ENCODE results near the gene TRAPPC12.
"Not testable (repeated sequence)": the region's sequence is repeated elsewhere in the genome, so short reads cannot be mapped to it uniquely, and the experiment has no call there.

Gene TRAPPC12

DNA sequence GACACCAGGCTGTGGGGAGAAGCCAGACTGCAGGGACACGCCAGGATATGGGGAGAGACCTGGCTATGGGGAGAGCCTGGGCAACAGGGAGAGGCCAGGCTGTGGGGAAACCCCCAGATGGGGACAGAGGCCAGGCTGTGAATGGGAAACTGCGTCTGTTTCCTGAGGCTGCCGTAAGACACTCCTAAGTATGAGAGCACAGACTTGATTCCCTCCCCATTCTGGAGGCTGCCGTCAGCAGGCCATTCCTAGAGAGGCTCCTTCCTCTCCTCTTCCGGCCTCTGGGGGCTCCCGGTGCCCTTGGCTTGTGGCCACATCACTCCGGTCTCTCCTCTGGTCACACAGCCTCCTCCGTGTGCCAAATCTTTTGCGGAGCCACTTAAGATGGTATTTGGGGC, 107.5 kb downstream of the TRAPPC12 start:
- no peak for DNase-seq (ENCODE audit: low spot score)

GRCh38 chr2:3487432-3487831, 107.9 kb downstream of the TRAPPC12 start:
- DNase-seq (ENCODE audit: low spot score): no peak

DNA sequence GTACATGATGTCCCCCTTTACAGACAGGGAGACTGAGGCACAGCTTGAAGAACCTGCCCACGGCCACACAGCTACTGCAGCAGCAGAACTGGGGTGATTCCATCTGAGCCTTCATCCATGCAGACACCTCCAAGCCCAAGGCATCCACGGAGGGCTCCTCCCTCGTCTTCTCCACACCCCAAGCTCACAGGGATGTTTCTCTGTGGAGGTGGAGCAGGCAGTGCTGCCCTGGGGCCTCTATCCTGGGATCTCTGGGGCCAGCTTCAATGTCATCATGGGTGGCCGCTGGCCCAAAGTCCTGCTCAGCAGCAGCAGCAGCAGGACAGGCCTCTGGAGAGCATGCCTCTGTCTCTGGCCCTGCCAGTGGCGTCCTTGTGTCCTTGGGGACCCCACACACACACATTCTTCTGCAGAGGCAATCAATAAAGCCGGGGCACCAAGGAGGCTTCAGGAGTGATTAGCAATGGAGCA, 108.6 kb downstream of the TRAPPC12 start:
- DNase-seq (ENCODE audit: low spot score): no peak

DNA sequence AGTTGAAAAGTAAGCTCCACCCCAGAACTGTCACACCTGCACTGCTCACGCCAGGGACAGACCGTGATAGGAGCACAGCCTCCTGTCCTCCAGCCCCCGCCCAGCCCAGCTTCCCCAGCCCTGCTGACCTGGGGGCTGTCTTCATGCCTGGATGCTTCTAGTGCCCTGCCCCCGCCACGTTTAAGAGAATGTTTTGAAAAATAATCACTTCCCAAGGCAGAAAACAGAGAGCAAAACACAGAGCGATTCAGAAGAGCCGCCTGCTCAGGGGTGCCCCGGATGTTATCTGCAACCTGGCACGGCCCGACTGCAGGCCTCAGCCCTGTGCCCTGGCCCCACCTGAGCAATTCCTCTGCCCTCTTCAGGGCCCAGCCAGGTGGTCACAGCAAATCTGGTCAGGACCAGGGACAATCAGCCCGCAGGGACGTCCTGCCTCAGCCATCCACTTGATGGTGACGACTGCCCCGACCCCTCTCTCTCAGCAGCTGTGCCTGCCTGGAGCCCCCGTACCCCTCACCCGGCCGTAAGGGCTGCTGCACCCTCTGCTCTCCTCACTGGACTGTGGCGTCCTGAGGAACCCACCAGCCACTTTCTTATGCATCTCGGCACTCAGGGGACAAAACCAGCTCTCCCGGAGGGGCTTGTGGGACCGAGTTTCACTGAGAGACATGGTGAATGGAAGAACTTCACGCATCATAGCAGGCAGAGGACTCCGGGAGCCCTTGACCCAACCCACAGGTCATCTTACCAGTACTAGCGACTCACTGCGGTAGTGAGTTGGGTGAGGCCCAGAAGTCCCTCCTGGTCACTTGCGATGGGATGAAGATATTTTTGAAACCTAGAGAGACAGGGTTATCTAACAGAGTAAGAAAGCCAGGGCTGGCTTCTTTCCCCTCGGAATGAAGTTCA, 109.6 kb downstream of the TRAPPC12 start:
- DNase-seq (ENCODE audit: low spot score): no peak

DNA sequence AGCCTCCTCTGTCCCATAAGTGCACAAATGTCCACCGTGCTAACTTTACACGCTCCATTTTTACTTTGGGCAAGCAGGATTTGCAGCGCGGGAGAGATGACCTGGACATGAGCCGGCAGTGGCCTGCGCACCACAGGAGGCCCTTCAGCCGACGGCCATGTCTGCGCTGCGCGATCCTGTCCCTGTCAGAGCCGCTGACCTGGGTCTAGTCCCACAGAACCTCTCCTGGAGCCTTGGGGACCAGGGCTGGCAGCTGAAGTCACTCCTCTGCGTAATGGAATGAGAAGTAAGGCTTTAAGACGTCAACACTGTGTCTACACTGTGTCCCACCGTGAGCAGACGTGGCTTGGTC, 110.2 kb downstream of the TRAPPC12 start:
- no peak for DNase-seq (ENCODE audit: low spot score)

- no peak for DNase-seq (ENCODE audit: low spot score)
Measured at GRCh38 chr2:3490191-3491170, 111.0 kb downstream of the TRAPPC12 start.

- DNase-seq (ENCODE audit: low spot score): no peak
Measured at GRCh38 chr2:3491306-3491705, 111.8 kb downstream of the TRAPPC12 start.

DNA sequence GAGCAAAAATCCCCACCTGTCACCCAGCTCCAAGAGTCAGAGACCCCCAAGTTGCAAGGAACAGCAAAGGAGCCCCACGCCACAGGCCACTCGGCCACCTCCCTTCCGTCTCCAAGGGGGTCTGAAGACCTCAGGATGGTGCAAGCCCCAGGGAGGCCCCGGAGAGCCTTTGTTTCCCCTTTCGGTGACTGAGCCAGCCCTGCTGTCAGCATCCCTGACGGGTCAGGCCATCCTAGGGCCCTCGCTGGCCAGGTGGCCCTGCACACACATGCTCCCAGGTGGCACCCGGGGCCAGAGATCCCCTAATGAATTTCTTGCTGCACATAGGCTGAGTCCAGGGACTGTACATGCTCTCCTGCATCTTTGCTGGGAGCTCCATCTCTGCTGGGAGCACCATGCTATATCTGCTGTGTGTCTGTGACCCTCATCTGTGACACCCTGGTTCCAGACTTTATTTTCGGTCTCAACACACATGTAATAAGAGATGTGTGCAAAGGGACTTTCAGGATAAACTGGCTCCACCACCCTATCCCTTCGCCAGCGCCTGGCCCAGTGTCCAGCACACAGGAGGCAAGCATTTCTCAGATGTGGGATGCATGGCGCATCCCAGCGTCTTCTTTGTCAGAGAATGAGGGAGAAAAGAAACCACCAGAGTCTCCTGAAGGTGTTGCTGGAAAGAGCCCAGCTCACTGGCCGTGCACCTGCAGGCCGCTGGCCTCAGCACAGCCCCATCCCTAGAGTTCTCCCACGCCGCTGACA, 112.4 kb downstream of the TRAPPC12 start:
- no peak for DNase-seq (ENCODE audit: low spot score)

DNA sequence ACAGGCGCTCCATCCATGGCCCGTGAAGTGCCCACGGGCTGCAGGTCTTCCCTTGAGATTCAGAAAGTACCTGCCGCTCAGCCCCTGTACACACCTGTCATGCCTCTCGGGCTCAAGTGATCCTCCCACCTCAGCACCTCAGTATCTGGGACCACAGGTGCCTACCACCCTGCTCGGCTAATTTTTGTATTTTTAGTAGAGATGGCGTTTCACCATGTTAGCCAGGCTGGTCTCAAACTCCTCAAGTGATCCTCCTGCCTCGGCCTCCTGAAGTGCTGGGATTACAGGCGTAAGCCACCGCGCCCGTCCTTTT, 112.9 kb downstream of the TRAPPC12 start:
- not testable (repeated sequence) for DNase-seq (ENCODE audit: low spot score)

DNA sequence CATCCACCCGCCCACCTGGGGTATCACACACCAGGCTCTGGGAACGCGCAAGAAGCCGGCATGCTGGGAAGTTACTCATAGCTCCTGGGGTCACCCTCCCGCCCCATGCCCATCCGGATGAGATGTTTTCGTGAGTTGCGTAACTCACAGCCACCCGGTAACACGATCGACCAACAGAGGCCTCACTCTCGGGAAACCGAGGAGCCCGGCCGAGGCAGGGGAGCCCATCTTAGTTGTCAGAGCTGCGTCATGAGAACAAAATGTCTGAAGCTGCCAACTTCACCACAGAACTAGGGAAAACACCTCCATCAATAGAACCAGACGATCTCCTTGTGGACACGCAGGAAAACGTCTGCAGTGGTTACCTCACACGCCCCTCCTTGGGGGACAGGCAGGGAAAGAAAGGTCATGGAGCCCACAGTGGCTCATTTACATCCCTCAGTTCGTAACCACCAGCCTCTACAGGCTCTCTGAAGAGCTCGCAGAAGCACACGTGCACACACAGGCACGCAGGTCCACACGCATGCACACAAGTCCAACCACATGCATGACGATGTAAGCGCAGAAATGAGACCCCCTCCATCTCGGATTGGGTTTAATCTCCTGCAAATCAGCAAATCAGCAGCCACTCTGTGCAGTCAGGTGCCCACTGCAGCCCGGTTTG, 113.6 kb downstream of the TRAPPC12 start:
- DNase-seq (ENCODE audit: low spot score): peak; percentile 29

- peak; percentile 43 for DNase-seq (ENCODE audit: low spot score)
Measured at GRCh38 chr2:3493615-3494007, 114.1 kb downstream of the TRAPPC12 start.

DNA sequence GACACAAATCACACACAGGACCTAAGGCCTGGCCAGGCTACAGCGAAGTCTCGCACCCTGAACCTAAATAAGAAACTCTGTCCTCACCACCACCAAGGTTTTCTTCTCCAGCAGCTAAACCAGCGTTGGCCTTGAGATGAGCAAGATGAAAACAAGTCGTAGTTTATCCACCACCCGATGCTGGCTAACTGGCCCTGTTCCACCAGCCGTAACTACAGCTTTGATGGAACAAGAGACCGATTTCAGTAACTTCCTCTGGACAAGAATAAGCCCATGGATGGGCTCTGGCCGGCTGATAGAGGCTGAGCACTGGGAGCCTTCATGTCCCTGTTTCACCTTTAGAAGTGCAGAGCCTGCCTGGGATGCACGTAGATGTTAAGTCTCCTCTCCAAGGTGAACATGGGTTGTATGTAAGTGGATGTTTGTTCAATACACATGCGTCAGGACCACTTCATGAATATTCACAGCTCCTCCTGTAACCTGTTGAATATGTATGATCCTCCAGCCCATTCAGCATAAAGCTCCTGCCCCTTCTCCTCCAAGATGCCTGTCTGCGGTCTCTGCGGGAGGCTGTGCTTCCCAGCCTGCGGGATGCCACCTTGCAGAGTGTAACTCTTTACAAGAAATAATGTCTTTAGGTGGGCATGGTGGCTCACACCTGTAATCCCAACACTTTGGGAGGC, 115.6 kb downstream of the TRAPPC12 start:
- DNase-seq (ENCODE audit: low spot score): no peak

GRCh38 chr2:3496708-3497080, 117.2 kb downstream of the TRAPPC12 start:
- DNase-seq (ENCODE audit: low spot score): not testable (repeated sequence)

- no peak for DNase-seq (ENCODE audit: low spot score)
Measured at GRCh38 chr2:3498783-3499394, 119.4 kb downstream of the TRAPPC12 start.

GRCh38 chr2:3500326-3500899, 120.9 kb downstream of the TRAPPC12 start:
- no peak for DNase-seq (ENCODE audit: low spot score)

DNA sequence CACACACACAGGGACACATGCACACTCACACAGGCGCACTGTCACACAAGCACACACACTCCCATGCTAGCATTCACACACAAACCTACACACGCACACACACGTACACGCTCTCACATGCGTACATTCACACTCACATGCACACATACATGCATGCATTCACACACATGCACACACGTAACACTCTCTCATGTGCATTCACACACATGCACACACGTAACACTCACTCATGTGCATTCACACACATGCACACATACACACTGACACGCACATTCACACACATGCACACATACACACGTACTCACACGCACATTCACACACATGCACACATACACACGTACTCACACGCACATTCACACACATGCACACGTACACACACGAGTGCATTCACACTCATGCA, 123.6 kb downstream of the TRAPPC12 start:
- DNase-seq (ENCODE audit: low spot score): no peak

- no peak for DNase-seq (ENCODE audit: low spot score)
Measured at GRCh38 chr2:3503483-3503882, 124.0 kb downstream of the TRAPPC12 start.

- DNase-seq (ENCODE audit: low spot score): no peak
Measured at GRCh38 chr2:3504741-3505140, 125.2 kb downstream of the TRAPPC12 start.

GRCh38 chr2:3505771-3506170, 126.3 kb downstream of the TRAPPC12 start:
- DNase-seq (ENCODE audit: low spot score): no peak

DNA sequence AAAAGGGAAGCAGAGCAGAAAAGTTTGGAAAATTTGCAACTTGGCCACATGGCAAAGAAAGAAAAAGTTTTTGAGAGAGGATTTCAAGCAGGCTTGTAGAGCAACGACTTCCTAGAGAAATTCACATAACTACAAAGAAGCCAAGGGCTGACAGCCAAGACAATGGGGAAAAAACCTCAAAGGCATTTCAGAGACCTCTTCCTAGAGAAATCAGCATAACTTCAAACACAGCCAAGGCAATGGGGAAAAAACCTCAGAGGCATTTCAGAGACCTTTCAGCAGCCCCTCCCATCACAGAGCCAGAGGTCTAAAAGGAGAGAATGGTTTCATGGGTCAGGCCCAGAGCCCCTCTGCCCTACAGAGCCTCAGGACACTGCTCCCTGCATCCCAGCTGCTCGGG, 132.6 kb downstream of the TRAPPC12 start:
- no peak for DNase-seq (ENCODE audit: low spot score)

Data from AG08395 (cell line).